GM23338 (cell line): ENCODE results near the gene CNMD. TPM values are rescaled to one million over a fixed set of nuclear protein-coding genes. Genes with fewer than 3 reads are reported as not detected.
A peak's percentile ranks its signal among the peaks of the same experiment; 100 is the strongest.

ENCODE experiments used
- ATAC-seq: fragments of 200-7000 bp; cut with Tn5 transposase; 3 replicates; pipeline ENCODE4 v1.9.1; 2020
- DNase-seq: peaks from one replicate; pipeline ENCODE4 v3.0.0-alpha.2; 2015; ENCODE audit warnings: low spot score
- H2AFZ ChIP-seq: fragments of 200-600 bp; sonication (generic); 2 replicates; pipeline ENCODE4 v1.8.0; 2016; ENCODE audit warnings: antibody characterized with exemption, mild to moderate bottlenecking, moderate library complexity
- H3F3A ChIP-seq: fragments of 200-600 bp; sonication (generic); replicated peaks from 2 replicates; pipeline ENCODE4 v1.8.0; 2017; ENCODE audit warnings: antibody characterized with exemption, mixed run types, low read depth
- H3K27ac ChIP-seq: fragments of 200-600 bp; sonication (generic); 2 replicates; pipeline ENCODE4 v1.6.1; 2016; ENCODE audit warnings: low read depth
- H3K27me3 ChIP-seq: fragments of 200-600 bp; sonication (generic); 2 replicates; pipeline ENCODE4 v1.8.0; 2016; ENCODE audit warnings: mild to moderate bottlenecking, mixed run types, moderate library complexity; ENCODE audit not compliant: insufficient read depth
- H3K36me3 ChIP-seq: fragments of 200-600 bp; sonication (generic); 2 replicates; pipeline ENCODE4 v1.8.0; 2016; ENCODE audit warnings: mild to moderate bottlenecking; ENCODE audit not compliant: insufficient read depth
- H3K4me1 ChIP-seq: fragments of 200-600 bp; sonication (generic); 2 replicates; pipeline ENCODE4 v1.8.0; 2016; ENCODE audit warnings: mild to moderate bottlenecking, moderate library complexity; ENCODE audit not compliant: insufficient read depth
- H3K4me2 ChIP-seq: fragments of 200-600 bp; sonication (generic); 2 replicates; pipeline ENCODE4 v1.7.1; 2017; ENCODE audit warnings: mixed run types
- H3K4me3 ChIP-seq: fragments of 200-600 bp; sonication (generic); 2 replicates; pipeline ENCODE4 v1.6.1; 2016; ENCODE audit warnings: mixed run types
- H3K79me2 ChIP-seq: fragments of 200-600 bp; sonication (generic); replicated peaks from 2 replicates; pipeline ENCODE4 v1.8.0; 2017; ENCODE audit warnings: mild to moderate bottlenecking; ENCODE audit not compliant: insufficient read depth
- H3K9me2 ChIP-seq: fragments of 200-600 bp; sonication (generic); 2 replicates; pipeline ENCODE4 v1.8.0; 2017; ENCODE audit not compliant: insufficient read depth
- H4K20me1 ChIP-seq: fragments of 200-600 bp; sonication (generic); replicated peaks from 2 replicates; pipeline ENCODE4 v1.8.0; 2017; ENCODE audit warnings: mild to moderate bottlenecking; ENCODE audit not compliant: insufficient read depth
- H3K27ac Mint-ChIP-seq: 2 replicates; pipeline ENCODE4 v1.8.0; 2020; ENCODE audit warnings: inconsistent platforms, mild to moderate bottlenecking, moderate library complexity, mixed read lengths
- H3K27me3 Mint-ChIP-seq: 3 replicates; pipeline ENCODE4 v1.8.0; 2022; ENCODE audit warnings: low read depth, mild to moderate bottlenecking, moderate library complexity, mixed read lengths, inconsistent platforms; ENCODE audit not compliant: insufficient read depth, poor library complexity
- H3K36me3 Mint-ChIP-seq: 3 replicates; pipeline ENCODE4 v1.8.0; 2021; ENCODE audit warnings: low read depth, mild to moderate bottlenecking, inconsistent platforms, moderate library complexity, mixed read lengths
- H3K4me1 Mint-ChIP-seq: 3 replicates; pipeline ENCODE4 v1.8.0; 2020; ENCODE audit warnings: mild to moderate bottlenecking, inconsistent platforms, mixed read lengths
- H3K4me3 Mint-ChIP-seq: 3 replicates; pipeline ENCODE4 v1.8.0; 2021; ENCODE audit warnings: moderate library complexity, mild to moderate bottlenecking, inconsistent platforms, mixed read lengths
- H3K9me3 Mint-ChIP-seq: 3 replicates; pipeline ENCODE4 v1.8.0; 2020; ENCODE audit warnings: moderate library complexity, mild to moderate bottlenecking, inconsistent platforms, mixed read lengths
- CREB1 ChIP-seq: fragments of 250-450 bp; sonication (Bioruptor Pico); IDR thresholded peaks from 2 replicates; pipeline ENCODE4 v1.5.0; 2020; ENCODE audit warnings: low read depth, mild to moderate bottlenecking, moderate library complexity
- CTCF ChIP-seq, 2 experiments: fragments of 200-600 bp in 1 of 2; sonication (generic) in 1 of 2; conservative IDR thresholded peaks; 2 replicates each; pipeline versions ENCODE4 v1.5.1 to v1.6.1; 2016 to 2017; ENCODE audit warnings: antibody characterized with exemption in 2 of 2, low read depth in 2 of 2, mild to moderate bottlenecking in 2 of 2, moderate library complexity in 1 of 2
- ETS1 ChIP-seq: IDR thresholded peaks from 2 replicates; pipeline ENCODE4 v1.6.1; 2016; ENCODE audit warnings: antibody characterized with exemption
- EZH2 ChIP-seq: fragments of 200-600 bp; sonication (generic); IDR thresholded peaks from one replicate; pipeline ENCODE4 v1.8.0; 2017; ENCODE audit warnings: antibody characterized with exemption, mild to moderate bottlenecking, low read depth; ENCODE audit not compliant: unreplicated experiment
- EZH2phosphoT487 ChIP-seq: fragments of 200-600 bp; sonication (generic); IDR thresholded peaks from one replicate; pipeline ENCODE4 v1.8.1; 2018; ENCODE audit warnings: antibody characterized with exemption; ENCODE audit not compliant: unreplicated experiment
- JUNB ChIP-seq: IDR thresholded peaks from one replicate; pipeline ENCODE4 v1.6.1; 2016; ENCODE audit warnings: antibody characterized with exemption; ENCODE audit not compliant: unreplicated experiment
- NANOG ChIP-seq: IDR thresholded peaks from 2 replicates; pipeline ENCODE4 v1.6.1; 2016; ENCODE audit warnings: antibody characterized with exemption, borderline replicate concordance
- POLR2AphosphoS5 ChIP-seq: IDR thresholded peaks from 2 replicates; pipeline ENCODE4 v1.6.1; 2016; ENCODE audit warnings: antibody characterized with exemption, low read depth
- REST ChIP-seq: IDR thresholded peaks from one replicate; pipeline ENCODE4 v1.6.1; 2018; ENCODE audit warnings: antibody characterized with exemption; ENCODE audit not compliant: unreplicated experiment
- STAT1 ChIP-seq: IDR thresholded peaks from one replicate; pipeline ENCODE4 v1.6.1; 2016; ENCODE audit warnings: antibody characterized with exemption; ENCODE audit not compliant: unreplicated experiment
- ZNF114 ChIP-seq: fragments of 250-450 bp; sonication (Bioruptor Pico); IDR thresholded peaks from 2 replicates; pipeline ENCODE4 v1.5.0; 2020; ENCODE audit warnings: mild to moderate bottlenecking, moderate library complexity
- ZNF331 ChIP-seq: fragments of 250-450 bp; sonication (Bioruptor Pico); IDR thresholded peaks from 2 replicates; pipeline ENCODE4 v1.5.0; 2020; ENCODE audit warnings: low read depth, mild to moderate bottlenecking, moderate library complexity
- ZNF462 ChIP-seq: fragments of 250-450 bp; sonication (Bioruptor Pico); IDR thresholded peaks from 2 replicates; pipeline ENCODE4 v1.5.0; 2020; ENCODE audit warnings: mild to moderate bottlenecking, moderate library complexity
- polyA plus RNA-seq: library from polyadenylated mRNA; unstranded; fragments of >200 nt; fragmentation: Nextera tagmentation; extraction: Ambion mirVana; gene quantifications from 2 replicates; pipeline ENCODE4 v1.2.1, GENCODE V29; 2016
- total RNA-seq: library from RNA; depleted of rRNA; stranded (reverse); fragments of >200 nt; shearing (Covaris generic); gene quantifications from 2 replicates; pipeline ENCODE4 v1.2.3, GENCODE V29; 2014

Gene CNMD
- total and polyA plus RNA-seq, 2 experiments from 2014 or later = 141 to 207 TPM

- Histone ChIP-seq H3K4me1 (no peaks in the 10 kb centered on the region), H3K4me2 (no peak overlapping the region), H3K27me3 (no peaks in the 10 kb centered on the region), H2AFZ (peak overlapping the region; percentile 93; the same call in 1 of the 2 replicates), H3K36me3 (no peaks in the 10 kb centered on the region), H3K4me3 (no peak overlapping the region), H3F3A (no peaks in the 10 kb centered on the region), H4K20me1 (no peaks in the 10 kb centered on the region), H3K9me2 (peaks cover 5% of the 10 kb centered on the region; the same call in 1 of the 2 replicates), H3K27ac (no peak overlapping the region), H3K79me2 (no peaks in the 10 kb centered on the region)
- H3K27ac Mint-ChIP-seq = no peak overlapping the region
- no peaks in the 10 kb centered on the region for H3K27me3 Mint-ChIP-seq
- H3K4me3 Mint-ChIP-seq = no peak overlapping the region
- H3K9me3 Mint-ChIP-seq = no peaks in the 10 kb centered on the region
- ATAC-seq (no peak), DNase-seq (no peak)
- no peak for TF ChIP-seq NANOG
- no peak for TF ChIP-seq STAT1
- TF ChIP-seq EZH2phosphoT487 = no peak
- TF ChIP-seq JUNB = no peak
- no peak for TF ChIP-seq CREB1
- no peak for TF ChIP-seq ZNF462
- no peak for TF ChIP-seq POLR2AphosphoS5
- TF ChIP-seq ETS1 = no peak
- TF ChIP-seq EZH2 = no peak
- no peak for TF ChIP-seq ZNF114 (CRISPR knock-in tag)
- no peak for TF ChIP-seq REST
- no peak for TF ChIP-seq ZNF331 (CRISPR knock-in tag)
- TF ChIP-seq CTCF (conservative IDR thresholded peaks at IDR 0.05; ENCODE audit: low read depth in 2 of 2) = no peak
- no peaks in the 10 kb centered on the region for H3K4me1 Mint-ChIP-seq
- no peaks in the 10 kb centered on the region for H3K36me3 Mint-ChIP-seq
Observed at GRCh38 chr13:52780092-52780491, 40.5 kb upstream of the CNMD start.
